ENCODE measurements around the gene ARPC5.
"Not testable (repeated sequence)": the region's sequence is repeated elsewhere in the genome, so short reads cannot be mapped to it uniquely, and the experiment has no call there.

ARPC5 gene

DNA sequence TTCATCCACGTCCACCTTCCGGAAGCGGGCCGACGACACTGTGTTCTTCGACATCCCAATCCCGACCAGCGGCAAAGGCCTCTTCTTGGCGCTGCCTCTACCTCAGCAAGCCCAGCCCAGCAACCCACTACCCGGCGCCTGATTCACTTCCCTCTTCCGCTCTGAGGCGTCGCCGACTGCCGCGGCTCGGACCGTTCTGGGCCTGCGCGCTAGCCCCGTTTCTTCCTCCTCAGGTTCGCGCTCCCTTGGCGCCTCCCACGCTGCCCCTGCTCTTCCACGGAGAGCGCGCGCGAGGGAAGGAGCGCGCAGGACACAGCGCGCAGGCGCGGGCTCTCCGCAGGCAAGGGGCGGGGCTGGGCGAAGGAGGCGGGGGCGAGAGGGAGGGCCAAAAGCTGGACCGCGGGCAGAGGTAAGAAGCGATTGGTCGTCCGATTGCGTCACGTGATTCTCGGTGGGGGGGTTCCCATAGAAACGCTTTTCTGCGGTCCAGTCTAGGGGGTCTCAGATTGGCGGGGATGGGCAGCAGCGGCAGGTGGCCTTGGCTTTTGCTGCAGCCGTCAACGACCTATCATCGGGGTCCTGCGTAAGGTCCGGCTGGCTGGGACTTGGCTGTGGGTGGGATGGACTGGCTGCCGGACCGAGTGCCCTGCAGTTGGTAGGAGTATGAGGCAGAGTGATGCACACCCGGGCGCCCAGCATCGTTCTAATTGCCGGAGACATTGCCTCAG, at the start of gene ARPC5:
Gene ARPC5 (minus strand): TSS at position 178 of the 728 bp plus-strand sequence. CDS start 124 bp downstream, at position 54.
- peak; percentile 88 for DNase-seq (ENCODE audit: low read depth)

DNA sequence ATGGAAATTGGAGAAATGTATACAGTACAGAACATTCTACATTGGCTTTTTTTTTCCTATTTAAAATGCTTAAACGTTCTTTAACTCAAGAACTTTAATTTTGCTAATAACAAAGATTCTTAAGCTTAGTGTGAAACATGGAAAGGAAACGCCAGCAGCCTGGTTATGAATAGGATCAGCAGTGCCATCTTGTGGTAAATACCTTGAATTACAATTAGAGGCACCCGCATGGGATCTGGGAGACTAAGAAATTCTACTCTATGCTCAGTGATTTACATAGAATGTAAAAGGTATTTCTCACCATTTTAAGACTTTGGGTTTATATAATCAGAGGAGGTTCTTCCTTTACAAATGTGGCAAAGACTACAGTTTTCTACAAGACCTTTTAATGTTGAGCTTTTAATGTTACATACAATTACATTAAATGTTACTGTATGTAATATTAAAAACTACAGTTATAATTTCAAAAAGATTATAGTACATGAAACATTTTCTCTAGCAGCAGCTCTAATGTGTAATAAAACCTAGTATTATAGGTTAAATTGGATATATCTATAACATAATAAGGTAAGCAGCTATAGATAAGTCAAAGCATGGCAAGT, 49.6 kb upstream of the ARPC5 start:
- no peak for DNase-seq (ENCODE audit: low read depth)

DNA sequence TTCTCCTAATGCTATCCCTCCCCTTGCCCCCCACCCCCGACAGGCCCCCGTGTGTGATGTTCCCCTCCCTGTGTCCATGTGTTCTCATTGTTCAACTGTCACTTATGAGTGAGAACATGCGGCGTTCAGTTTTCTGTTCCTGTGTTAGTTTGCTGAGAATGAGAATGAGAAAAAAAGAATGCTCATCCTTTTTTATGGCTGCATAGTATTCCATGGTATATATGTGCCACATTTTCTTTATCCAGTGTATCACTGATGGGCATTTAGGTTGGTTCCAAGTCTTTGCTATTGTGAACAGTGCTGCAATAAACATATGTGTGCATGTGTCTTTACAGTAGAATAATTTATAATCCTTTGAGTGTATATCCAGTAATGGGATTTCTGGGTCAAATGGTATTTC, 43.8 kb upstream of the ARPC5 start:
- DNase-seq (ENCODE audit: low read depth) = not testable (repeated sequence)

DNA sequence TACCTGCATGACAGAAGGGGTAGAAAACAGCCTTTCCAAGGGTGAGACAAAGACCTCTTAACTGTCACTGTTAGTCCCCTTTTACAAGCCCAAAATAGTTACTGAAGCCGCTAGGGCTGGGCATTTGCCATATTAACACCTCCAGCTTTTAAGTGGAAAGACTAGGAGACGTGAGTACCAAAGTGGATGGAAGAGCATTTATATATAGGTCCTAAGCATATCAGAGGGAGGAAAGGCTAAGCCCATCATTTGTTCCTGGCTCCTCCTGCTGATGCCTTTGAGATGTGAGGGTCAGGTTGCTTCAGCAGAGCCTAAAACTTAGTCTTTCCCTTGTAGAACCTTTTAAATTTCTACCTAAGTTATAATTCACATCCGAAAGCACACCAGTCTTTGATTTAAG, 43.2 kb upstream of the ARPC5 start:
- DNase-seq (ENCODE audit: low read depth) = no peak

DNA sequence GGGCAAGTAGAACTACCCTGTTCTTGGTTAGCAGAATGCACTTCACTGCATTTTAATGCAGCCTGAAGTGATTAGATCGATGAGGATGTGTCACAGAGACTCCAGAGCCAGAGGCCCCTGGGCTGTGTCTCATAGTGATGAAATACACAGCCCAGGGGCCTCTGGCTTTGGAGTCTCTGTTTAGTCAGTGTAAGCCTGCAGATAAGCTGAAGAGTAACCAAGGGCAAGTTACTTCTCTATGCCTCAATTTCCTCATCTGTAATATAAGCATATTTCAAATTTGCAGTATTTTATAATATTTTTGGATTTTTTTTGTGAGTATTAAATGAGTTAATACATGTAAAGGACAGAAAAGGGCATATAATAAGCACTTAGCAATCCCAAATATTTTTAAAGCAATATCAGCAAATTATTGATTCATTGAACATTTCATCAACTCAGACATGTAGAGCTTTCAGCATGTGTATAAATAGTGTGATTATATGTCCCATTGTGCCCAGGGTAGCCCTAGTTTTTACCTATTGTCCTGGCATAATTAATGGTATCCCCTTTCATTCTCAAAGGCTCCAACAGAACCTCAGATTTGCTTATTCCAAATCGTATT, 41.1 kb upstream of the ARPC5 start:
- DNase-seq (ENCODE audit: low read depth) = no peak

DNA sequence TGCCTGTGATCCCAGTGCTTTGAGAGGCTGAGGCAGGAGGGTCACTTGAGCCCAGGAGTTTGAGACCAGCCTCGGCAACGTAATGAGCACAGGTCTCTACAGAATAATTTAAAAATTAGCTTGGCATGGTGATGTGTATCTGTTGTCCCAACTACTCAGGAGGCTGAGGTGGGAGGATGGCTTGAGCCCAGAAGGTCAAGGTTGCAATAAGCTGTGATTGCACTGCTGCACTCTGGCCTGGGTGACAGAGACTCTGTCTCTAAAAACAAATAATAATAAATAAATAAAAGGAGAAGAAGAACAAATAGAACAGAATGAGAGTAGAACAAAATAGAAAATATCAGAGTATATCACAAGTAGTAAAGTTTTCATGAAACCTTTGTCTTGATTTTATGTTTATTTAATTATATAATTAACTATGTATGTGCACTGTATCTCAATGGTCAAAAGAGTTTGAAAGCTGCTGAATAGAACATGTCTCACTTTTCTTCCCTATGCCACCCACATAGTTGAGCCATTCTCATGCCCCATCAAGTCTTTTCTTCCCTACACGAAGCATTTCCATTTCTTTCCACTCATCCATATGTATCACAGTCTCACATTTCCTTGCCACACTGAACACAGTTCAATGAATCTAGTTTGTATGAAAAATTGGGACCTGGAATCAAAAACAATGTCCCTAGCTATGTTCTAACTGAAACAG, 40.5 kb upstream of the ARPC5 start:
- no peak for DNase-seq (ENCODE audit: low read depth)

DNA sequence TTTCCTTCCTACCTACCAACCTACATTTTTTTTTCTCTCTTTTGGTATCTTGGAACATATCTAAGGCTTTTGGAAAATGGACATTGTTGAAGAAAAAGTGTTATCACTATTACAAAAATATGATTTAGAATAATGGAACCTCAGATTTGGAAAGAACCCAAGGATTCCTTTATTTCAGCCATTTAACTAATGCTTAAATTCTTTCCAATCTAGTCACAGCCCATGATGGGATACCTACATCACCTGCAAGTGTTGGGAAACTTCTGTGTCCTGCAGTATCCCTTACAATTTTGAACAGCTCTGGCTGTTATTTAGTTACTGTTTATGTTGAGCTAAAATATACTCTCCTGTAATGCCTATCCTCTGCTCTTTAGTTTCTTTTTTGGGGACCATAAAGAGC, 39.8 kb upstream of the ARPC5 start:
- no peak for DNase-seq (ENCODE audit: low read depth)

DNA sequence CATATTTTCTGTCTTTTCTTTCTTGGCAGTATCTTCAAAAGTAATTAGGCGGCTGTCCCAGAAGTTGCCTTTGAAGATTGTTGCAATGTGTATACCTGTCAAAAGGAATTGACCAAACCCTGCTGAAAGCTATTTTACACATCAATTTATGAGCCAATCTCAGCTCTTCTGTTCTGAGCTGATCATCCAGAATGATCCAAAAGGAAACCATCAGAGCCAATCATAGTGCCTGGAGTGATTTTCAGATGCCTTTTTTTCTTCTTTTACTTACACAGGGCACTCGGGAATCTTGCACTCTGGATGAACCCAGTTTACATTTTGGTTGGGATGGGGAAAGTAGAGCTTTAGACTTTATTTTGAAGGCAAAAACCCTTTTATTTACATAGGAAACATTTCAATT, 39.3 kb upstream of the ARPC5 start:
- DNase-seq (ENCODE audit: low read depth) = no peak

DNA sequence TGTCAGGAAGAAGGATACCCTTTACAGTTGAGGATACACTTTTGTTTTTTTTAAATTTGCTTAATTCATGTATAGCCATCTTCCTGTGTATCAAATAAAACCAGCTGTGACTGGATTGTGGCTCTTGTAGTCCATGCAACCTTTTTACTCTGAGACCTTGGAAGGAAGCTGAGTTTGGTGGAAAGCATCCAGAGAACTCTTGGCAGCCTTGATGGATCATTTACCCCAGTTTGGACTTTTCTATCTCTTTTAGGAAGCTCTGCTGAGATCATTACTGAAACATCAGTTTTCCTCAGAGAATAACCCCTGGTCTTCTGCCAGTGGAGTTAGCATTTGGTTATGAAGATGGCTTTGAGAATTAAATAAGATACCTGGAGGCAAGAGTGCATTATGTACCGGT, 38.8 kb upstream of the ARPC5 start:
- DNase-seq (ENCODE audit: low read depth) = no peak

DNA sequence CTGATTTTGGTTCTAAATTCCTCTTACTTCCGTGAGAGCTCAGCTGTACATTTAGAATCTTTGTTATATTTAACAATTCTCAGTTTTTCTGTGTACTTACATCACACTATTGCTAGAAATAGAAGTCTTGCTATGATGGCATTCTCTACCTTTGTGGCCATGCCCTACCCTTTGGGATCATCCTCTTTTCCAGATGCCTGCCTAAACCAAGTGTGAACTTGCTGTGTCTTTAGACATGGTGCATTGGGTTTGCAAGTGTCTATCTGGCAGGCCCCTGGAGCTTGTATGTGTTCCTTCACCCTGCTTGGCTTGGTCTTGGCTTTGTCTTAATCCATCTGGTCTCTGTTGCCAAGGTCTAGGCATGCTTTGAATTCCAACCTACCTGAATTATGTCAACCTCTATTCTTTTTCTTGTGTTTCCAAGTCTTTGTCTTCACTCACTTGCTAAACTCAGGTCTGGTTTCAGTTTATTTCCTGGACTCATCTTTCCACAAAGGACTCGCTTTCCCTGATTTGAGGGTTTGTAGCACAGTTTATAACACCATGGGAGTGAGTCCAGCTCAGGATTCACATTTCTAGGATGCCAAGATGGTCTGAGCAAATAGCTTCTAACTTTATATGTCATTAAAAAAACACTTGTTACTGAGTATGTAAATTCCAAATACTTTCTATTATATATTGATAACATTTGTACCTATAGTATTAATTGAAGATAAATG, 38.2 kb upstream of the ARPC5 start:
- no peak for DNase-seq (ENCODE audit: low read depth)

DNA sequence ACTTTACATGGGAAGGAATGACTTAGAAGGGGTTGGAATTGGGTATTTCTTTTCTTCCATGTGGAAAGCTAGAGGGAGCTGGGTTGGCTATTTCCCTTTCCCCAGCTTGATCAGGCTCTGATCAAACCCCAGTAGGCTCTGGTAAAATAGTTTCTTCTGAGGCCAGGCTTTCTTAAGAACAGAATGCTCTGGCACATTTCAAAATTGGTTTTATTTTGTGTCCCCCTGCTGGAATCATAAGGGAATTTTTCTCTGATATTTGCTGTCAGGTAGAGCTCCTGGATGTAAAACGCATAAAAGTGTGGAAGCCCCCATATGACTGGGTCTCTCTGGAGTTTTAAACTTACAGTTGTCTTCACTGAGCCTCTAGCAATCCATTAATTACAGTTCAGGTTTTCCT, 34.6 kb upstream of the ARPC5 start:
- no peak for DNase-seq (ENCODE audit: low read depth)

DNA sequence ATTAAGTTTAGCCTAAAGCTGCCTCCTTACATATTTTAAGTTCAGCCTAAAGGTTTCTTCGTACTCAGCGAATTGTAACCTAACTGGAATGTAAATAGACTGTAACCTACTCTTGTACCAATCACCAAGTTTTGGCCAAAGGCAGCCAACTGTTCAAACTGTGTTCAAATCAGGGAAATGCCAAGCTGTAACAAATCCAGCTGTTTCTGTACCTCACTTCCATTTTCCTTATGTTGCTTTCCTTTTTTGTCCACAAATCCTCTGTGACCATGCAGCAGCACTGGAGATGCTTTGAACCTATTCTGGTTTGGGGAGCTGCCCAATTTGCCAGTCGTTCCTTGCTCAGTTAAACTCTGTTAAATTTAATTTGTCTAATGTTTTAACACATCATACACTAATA, 20.8 kb upstream of the ARPC5 start:
- no peak for DNase-seq (ENCODE audit: low read depth)

DNA sequence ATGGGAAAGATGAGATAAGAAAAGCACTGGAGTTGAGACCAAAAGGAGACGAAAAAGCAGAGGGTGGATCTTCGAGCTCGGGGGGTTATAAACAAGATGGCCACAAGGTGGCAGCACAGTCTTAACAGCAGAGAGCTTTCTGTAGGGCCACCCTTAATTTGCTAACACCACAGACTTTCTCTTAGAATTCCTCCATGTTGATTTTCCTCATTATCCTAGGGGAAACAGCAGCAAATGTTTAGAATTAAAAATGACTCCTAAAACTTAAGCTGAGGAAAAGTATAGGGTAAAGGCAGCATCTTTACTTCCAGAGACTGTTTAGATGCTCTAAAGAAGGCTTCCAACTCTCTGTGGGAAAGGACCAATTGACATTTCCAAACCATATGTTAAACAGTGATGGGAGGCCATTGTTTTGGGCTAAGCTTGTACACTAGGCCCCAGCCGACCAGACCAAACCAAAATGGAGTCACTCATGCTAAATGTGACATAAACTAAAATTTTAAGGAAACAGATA, 20.0 kb upstream of the ARPC5 start:
- DNase-seq (ENCODE audit: low read depth) = peak; percentile 49

DNA sequence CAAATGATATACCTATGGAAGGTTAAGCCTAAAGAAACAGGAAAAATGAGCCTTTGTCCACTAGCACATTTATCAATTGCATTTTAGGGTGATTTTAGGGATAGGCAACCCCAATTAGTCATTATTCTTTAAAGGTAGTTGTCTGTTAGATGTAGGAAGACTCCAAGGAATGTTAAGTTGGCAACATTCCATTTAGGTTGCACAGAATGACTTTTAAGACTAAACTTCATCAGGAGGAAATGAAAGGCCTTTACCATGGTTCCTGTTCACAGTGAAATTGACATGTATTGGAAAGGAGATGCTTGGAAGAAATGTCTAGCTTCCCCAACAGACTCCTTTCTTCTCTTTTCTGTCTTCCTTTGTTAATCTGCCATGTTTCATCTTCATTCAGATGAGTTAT, 19.1 kb upstream of the ARPC5 start:
- DNase-seq (ENCODE audit: low read depth) = no peak

DNA sequence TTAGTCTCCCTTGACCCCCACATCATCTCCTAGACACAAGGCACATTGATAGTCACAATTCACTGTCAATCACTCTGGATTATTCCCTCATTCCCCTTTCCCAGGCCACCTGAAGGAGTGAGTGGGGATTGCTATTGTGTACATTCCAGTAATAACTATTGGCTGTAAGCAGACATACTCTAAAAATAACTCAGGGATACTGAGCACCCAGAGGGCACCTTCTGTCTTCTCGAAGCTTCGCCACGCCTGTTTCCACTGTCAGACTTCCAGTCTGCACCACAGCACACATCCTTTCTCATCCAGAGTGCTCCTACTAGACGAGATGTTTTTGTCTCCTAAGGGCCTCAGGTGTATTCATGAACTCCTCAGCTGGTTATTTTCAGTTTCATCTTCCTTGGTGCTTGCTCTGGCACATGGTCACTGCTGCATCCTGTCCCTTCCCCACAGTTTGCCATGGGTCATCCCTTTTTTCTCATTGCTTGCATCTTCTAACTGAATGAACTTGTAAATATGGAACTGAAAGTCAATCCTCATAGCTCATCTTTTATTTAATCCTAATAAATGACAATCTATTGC, 18.4 kb upstream of the ARPC5 start:
- no peak for DNase-seq (ENCODE audit: low read depth)

DNA sequence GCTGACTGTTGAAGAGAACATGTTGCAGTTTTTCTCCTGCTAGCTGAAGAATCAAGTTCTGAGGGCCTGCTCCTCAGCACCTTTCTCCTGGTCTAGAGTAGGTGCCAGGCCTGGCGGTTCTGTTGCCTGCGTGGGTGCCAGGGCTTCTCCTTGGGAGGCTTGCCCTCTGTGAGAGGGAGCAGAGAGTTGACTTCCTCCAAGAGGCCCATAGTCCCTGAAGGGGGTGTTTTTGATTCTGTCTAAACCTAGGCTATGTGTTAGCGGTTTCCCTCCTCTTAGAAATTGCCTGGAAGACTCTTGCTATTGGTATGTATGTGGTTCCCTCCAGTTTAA, 17.8 kb upstream of the ARPC5 start:
- no peak for DNase-seq (ENCODE audit: low read depth)

DNA sequence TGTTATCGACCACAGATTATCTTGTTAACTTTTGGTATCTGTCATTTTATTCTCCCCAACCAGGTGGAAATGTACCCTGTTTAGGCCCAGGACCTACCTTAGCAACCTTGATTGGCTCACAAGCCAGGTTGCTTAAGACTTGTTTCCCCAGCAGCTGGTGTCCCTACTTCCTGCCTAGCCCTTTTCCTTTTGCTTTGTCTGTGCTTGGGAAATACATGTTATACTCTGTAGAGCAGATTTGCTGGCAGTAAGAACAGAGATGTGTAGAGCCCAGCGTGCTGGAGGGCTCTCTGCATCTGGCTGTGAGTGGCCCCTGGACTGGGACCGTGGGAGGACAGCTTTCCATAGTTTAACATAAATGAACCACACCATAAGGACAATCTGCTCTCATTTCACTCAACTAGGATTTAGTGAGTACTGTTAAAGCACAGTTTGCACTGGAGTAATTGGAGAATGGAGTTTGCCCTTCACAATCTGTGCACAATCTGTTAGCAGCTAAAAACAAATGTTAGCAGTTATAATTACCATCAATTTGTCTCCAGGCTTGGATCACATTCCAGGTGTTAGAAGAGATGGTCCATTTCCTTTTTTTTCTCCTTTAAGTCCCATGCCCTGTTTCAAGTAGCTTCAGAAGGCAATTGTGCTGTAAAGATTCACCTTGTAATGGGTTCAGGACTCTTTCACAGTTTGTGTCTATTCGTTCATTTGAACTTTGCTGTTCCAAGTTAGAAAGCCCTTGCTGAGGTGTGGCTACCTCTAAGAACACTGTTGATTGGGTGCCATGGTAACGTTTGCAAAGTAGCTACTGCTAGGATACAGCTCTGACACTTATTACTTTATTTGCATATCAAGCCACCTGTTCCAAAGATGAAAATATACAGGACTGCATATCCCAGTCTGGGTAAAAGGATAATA, 17.2 kb upstream of the ARPC5 start, which contains the start of gene APOBEC4:
Gene APOBEC4 (minus strand): TSS at position 770 of the 915 bp plus-strand sequence. CDS start 4,535 bp downstream, outside the sequence.
- no peak for DNase-seq (ENCODE audit: low read depth)

DNA sequence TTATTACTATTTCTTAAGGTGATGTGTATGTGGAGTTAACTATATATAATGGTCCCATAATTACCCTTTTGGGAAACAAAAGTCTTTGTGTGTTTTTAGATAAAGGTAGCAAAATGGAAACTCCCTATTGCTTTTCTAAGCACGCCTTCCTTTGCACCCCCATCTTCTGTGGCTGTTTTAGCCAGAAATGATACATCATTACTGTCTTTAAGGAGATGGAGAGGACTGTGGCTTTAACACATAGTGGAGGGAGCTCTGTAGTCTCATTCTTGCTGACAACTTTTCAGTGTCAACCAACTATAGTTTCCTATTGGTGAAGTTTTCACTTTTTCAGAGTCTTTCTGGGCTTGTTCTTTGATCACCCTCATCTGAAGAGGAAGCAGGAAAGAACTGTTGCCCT, 16.5 kb upstream of the ARPC5 start:
- DNase-seq (ENCODE audit: low read depth) = no peak

DNA sequence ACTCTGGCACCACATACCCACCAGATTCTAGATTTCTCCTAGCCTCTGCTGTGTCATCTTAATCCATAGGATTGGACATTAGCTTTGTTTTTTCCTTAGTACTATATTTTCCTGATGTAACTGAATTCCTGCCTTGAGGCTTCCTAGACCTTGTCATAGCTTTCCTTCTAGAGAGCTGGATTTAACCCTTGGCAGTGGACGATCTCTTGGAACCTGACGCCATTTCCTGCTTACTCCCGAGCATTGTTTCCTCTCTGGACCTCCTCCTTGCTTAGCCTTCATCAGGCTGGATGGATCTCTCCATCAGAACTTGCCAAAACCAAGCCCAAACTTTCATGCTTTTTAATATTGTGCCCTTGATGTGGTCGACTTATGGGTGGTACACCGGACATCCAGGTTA, 16.0 kb upstream of the ARPC5 start:
- no peak for DNase-seq (ENCODE audit: low read depth)

DNA sequence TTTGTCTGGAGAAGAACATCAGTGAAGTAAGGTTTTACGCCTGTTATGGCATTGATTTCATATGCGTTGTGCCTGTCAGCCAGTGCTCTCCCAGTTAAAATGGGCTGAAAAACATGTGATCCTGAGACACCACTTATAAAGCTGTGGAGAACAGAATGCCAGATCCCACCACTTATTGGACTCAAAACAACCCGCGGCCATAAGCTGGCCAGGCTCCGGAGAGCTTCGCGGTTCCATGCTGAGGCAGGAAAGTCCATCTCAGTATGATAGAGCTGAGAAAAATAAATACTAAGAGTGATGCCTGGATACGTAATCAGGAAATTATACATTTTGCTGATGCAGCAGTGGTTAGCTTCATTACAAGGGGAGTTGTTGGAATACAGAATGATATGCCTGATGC, 12.5 kb upstream of the ARPC5 start:
- DNase-seq (ENCODE audit: low read depth) = no peak

DNA sequence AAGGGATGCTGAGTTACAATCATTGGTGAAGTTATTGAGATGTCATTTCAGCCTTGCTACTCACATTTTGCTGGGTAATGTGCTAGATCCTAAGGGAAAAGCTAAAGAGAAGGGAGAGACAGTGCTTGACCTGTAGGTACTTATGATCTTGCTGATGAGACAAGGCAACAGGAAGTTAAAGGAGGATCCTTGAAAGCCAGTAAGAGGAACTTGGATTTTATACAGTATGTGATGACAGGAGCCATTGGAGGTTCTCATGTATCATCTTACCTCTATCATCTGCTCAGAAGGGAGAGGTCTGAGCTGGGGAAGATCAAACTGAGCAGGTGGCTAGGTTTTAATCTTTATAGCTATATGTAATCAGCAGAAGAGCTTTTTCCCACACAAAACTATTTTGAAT, 11.2 kb upstream of the ARPC5 start:
- DNase-seq (ENCODE audit: low read depth) = no peak

Measured in stimulated activated CD8-positive, alpha-beta memory T cell treated with anti-CD3 and anti-CD28 coated beads, Interleukin-15, amount 100 ng/mL, for 24 hours (primary cell).